Mononuclear cell (primary cell): ENCODE data around the gene BAMBI. TPM values are rescaled to one million over a fixed set of nuclear protein-coding genes. Genes with fewer than 3 reads are reported as not detected.
"Not testable (repeated sequence)": the region's sequence is repeated elsewhere in the genome, so short reads cannot be mapped to it uniquely, and the experiment has no call there.

ENCODE experiments used
- H3K27me3 ChIP-seq: 2 replicates; pipeline ENCODE4 v1.6.0; 2011; ENCODE audit warnings: low read length, control low read depth; ENCODE audit not compliant: insufficient read depth
- H3K4me1 ChIP-seq: 2 replicates; pipeline ENCODE4 v1.5.1; 2011; ENCODE audit warnings: mild to moderate bottlenecking, low read length, control low read depth; ENCODE audit not compliant: insufficient read depth
- H3K4me3 ChIP-seq: 2 replicates; pipeline ENCODE4 v1.5.1; 2011; ENCODE audit warnings: mild to moderate bottlenecking, low read length, moderate library complexity
- H3K9me3 ChIP-seq: 2 replicates; pipeline ENCODE4 v1.5.1; 2011; ENCODE audit warnings: low read depth, mild to moderate bottlenecking, control low read depth, low read length
- total RNA-seq: library from RNA; depleted of rRNA; stranded (reverse); fragments of >200 nt; gene quantifications from one replicate; pipeline ENCODE4 v1.2.3, GENCODE V29; 2012

Gene BAMBI, protein sequence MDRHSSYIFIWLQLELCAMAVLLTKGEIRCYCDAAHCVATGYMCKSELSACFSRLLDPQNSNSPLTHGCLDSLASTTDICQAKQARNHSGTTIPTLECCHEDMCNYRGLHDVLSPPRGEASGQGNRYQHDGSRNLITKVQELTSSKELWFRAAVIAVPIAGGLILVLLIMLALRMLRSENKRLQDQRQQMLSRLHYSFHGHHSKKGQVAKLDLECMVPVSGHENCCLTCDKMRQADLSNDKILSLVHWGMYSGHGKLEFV
- 1.9 TPM for total RNA-seq

DNA sequence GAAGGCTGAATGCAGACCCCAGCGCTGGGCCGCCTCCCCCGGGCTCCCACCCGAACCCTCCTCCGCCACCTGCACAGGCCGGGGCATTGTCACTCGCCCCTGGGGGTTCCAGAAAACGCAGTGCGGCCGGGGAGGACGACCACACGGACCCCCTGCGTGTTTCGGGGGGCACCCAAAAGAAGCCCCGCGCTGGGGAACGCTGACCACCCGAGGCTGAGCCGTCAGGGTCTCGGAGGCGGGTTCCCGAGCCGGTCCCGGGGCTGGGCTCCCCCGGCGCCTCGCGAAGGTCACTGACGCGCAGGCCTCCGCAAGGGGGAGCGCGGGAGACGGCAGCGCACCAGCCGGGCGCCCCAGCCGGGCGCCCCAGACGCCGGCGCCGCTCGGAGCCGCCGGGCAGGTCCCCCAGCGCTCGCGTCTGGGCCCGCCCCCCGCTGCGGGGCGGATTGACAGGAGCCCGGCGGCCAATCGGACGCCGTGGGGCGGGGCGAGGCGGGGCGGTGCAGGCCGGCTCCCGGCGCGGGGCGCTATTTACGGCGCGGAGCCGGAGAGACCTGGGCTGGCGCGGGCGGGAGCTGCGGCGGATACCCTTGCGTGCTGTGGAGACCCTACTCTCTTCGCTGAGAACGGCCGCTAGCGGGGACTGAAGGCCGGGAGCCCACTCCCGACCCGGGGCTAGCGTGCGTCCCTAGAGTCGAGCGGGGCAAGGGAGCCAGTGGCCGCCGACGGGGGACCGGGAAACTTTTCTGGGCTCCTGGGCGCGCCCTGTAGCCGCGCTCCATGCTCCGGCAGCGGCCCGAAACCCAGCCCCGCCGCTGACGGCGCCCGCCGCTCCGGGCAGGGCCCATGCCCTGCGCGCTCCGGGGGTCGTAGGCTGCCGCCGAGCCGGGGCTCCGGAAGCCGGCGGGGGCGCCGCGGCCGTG lies at the start of gene BAMBI:
BAMBI (plus strand) TSS at position 554 of the 920 bp plus-strand sequence. CDS start 377 bp downstream, outside the sequence.
- Histone ChIP-seq H3K4me1 (peaks cover 35% of the 10 kb centered on the region), H3K27me3 (peaks cover 85% of the 10 kb centered on the region), H3K4me3 (peak within 1 kb of the TSS; percentile 48)

GRCh38 chr10:28628184-28628893 lies 49.0 kb upstream of the BAMBI start:
- Histone ChIP-seq H3K27me3 (no peaks in the 10 kb centered on the region), H3K4me1 (no peaks in the 10 kb centered on the region), H3K9me3 (no peaks in the 10 kb centered on the region), H3K4me3 (no peak overlapping the region)

More for the DNA sequence above, at the start of gene BAMBI:
- H3K9me3 ChIP-seq, result no peaks in the 10 kb centered on the region

GRCh38 chr10:28631896-28632583 lies 45.3 kb upstream of the BAMBI start:
- Histone ChIP-seq H3K9me3 (no peaks in the 10 kb centered on the region), H3K4me3 (no peak overlapping the region), H3K4me1 (no peaks in the 10 kb centered on the region), H3K27me3 (no peaks in the 10 kb centered on the region)

- Histone ChIP-seq H3K27me3 (no peaks in the 10 kb centered on the region), H3K4me1 (no peaks in the 10 kb centered on the region), H3K9me3 (no peaks in the 10 kb centered on the region), H3K4me3 (no peak overlapping the region)
These were observed 44.8 kb upstream of the BAMBI start for GRCh38 chr10:28632584-28632945.

- H3K27me3 ChIP-seq, result no peaks in the 10 kb centered on the region
- H3K4me1 ChIP-seq, result no peaks in the 10 kb centered on the region
- no peak overlapping the region for H3K4me3 ChIP-seq
These were observed 43.6 kb upstream of the BAMBI start for GRCh38 chr10:28633750-28634149.

GRCh38 chr10:28637346-28637745 lies 40.0 kb upstream of the BAMBI start:
- Histone ChIP-seq H3K4me3 (no peak overlapping the region), H3K4me1 (no peaks in the 10 kb centered on the region), H3K9me3 (no peaks in the 10 kb centered on the region), H3K27me3 (no peaks in the 10 kb centered on the region)

More at GRCh38 chr10:28633750-28634149, 43.6 kb upstream of the BAMBI start:
- no peaks in the 10 kb centered on the region for H3K9me3 ChIP-seq

- no peaks in the 10 kb centered on the region for H3K27me3 ChIP-seq
- H3K4me3 ChIP-seq, result no peak overlapping the region
- H3K4me1 ChIP-seq, result no peaks in the 10 kb centered on the region
- H3K9me3 ChIP-seq, result no peaks in the 10 kb centered on the region
These were observed 38.9 kb upstream of the BAMBI start for GRCh38 chr10:28638392-28638791.

- Histone ChIP-seq H3K4me3 (no peak overlapping the region), H3K27me3 (no peaks in the 10 kb centered on the region), H3K9me3 (no peaks in the 10 kb centered on the region), H3K4me1 (no peaks in the 10 kb centered on the region)
These were observed 36.8 kb upstream of the BAMBI start for GRCh38 chr10:28640551-28640950.

DNA sequence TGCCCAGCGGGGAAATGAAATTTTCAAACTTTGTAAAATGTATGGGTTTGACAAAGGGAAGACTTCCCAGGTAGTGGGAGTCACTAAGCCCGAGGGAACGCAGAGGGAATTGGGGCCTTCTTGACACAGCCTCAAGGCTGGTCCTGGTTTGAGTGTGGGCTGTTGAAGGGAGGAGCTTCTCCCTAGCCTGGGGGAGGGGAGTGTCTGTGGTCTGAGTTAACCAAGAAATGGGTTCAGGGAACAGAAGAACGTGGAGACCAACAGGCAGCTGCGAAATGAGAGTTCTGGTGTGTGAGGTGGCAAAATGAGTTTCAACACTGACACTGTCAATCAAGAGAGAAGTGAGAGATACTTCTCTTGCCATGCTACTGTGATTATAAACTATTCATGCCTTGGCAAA lies 32.7 kb upstream of the BAMBI start:
- no peak overlapping the region for H3K4me3 ChIP-seq
- no peaks in the 10 kb centered on the region for H3K27me3 ChIP-seq
- no peaks in the 10 kb centered on the region for H3K4me1 ChIP-seq
- no peaks in the 10 kb centered on the region for H3K9me3 ChIP-seq

DNA sequence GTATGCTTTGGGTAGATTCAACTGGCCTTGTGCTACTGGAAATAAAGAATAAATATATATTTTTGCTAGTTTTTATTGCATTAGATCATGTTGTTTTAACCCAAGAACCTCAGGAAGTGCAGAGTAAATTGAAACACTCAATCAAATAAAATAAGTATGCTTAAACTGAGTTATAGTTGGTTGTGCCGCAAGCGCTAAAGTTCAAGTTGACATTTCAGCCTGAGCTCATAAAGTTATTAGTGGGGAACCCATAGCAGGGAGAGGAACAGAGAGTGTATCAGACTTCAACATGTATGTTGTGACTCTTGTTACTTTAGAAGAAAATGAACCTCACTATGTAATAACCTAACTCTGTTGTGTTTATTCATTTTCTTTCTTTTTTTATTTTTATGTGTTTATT lies 25.2 kb upstream of the BAMBI start:
- H3K9me3 ChIP-seq, result no peaks in the 10 kb centered on the region
- no peaks in the 10 kb centered on the region for H3K4me1 ChIP-seq
- no peak overlapping the region for H3K4me3 ChIP-seq
- H3K27me3 ChIP-seq, result no peaks in the 10 kb centered on the region

GRCh38 chr10:28652703-28653102 lies 24.6 kb upstream of the BAMBI start:
- Histone ChIP-seq H3K9me3 (no peaks in the 10 kb centered on the region), H3K4me3 (no peak overlapping the region), H3K27me3 (no peaks in the 10 kb centered on the region), H3K4me1 (no peaks in the 10 kb centered on the region)

DNA sequence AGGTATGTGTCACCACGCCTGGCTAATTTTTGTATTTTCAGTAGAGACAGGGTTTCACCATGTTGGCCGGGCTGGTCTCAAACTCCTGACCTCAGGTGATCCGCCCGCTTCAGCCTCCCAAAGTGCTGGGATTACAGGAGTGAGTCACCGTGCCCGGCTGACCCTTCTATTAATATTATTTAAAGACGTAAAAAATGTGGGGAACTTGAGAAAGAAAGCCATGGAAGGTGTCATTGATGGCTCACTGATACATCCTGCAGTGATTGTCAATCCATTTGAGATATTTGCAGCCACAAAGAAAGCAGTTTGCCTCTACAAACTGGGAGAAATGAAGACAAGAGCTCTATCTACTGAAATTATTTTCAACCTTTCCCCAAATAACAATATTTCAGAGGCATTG lies 18.5 kb upstream of the BAMBI start:
- not testable (repeated sequence) for H3K9me3 ChIP-seq, H3K4me1 ChIP-seq, H3K4me3 ChIP-seq, H3K27me3 ChIP-seq

DNA sequence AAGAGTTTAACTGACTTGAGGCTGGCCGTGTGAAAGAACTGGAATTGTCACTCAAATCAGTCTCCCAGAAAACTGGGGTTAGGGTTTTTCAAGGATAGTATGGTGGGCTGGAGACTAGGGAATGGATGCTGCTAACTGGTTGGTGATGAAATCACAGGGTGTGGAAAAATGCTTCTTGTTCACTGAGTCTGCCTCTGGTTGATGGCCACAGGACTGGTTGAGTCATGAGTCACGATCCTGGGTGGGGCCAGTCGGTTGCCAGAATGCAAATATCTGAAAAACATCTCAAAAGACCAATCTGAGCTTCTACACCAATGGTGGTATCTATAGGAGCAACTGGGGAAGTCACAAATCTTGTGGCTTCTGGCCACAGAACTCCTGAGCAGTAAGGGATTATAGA lies 16.3 kb upstream of the BAMBI start:
- H3K27me3 ChIP-seq, result peaks cover 8% of the 10 kb centered on the region
- H3K4me1 ChIP-seq, result no peaks in the 10 kb centered on the region
- no peaks in the 10 kb centered on the region for H3K9me3 ChIP-seq
- no peak overlapping the region for H3K4me3 ChIP-seq

DNA sequence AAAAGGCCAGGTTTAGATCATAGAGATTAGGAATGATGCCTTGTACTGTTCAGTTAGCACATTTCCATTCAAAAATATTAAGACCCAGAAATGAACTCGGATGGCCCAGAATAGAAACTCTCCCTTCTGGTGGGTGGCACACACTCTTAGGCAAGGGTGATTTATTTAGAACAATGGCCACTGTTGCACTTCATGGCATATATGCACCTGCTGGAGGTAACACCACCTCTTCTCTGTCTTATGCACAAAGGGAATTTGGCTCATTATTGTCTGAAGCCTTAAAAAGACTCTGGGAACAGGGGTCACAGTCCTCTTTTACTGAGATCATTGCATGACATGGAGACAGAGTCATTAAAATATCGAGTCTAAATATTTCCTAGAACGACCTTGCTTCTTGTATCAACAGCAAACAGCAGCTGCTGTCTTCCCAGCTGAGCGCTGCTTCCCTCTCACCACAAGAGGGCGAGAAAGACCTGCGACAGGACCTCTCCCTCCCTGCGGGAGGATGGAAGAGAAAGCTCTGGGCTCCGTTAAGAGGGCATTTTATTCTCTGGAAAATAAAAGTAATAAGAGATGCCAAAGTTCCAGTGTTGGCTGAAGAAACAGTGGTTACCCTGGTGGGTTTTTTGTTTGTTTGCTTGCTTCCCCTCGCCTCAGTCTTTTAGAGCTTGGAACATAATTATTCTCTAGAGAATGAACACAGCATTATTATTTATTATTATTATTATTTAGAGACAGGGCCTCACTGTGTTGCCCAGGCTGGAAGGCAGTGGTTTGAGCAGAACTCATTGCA lies 13.5 kb upstream of the BAMBI start:
- Histone ChIP-seq H3K9me3 (no peaks in the 10 kb centered on the region), H3K4me3 (no peak overlapping the region), H3K4me1 (peaks cover 5% of the 10 kb centered on the region), H3K27me3 (peaks cover 34% of the 10 kb centered on the region)
